ENCODE measurements around the gene ARRDC5. TPM values are rescaled to one million over a fixed set of nuclear protein-coding genes. Genes with fewer than 3 reads are reported as not detected.

Gene ARRDC5
- total and polyA plus RNA-seq, 2 of the 13 experiments (the other 11 are each of a cell fraction or from before 2014, with no cell fraction given) = not detected

DNA sequence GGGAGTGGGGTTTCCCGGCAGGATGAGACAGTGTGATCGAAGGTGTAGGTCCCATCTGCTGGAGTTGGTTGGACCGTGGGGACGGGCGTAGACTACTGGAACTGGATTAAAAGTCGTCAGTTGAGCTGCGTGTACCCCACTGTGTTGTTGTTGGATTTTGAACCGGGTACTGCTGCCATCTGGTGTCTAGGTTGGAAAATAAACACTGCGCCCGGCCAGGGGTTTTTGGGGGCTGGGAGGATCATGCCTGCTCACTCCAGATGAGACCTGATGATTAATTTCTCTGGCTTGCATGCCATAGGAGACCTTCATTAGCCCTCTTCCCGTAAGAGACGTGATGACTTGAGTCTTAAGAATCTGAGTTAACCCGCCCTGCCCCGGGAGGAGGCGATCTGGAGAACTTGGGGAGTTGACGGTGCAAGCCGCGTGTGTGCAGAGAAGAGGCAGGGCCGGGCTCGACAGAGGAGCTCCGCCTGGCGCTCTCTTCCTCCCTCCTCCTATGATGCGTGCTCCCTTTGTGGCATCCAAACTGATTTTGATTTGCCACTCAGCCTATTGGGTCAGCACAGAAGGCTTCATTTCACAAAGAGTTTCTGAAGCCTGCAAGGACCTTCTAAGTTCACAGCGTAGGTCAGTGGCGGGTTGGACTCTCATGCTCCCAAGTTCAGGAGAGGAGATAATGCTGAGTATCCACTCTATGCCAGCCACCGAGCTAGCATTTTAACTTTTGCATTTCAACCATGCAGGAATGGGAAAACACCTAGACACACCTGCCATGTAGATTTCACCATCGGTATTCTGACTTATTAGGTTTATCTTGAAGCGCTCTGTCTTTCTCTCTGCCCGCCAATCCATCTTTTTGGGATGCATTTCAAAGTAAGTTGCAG, 9.3 kb upstream of the ARRDC5 start (continued):
- TF ChIP-seq MAF1 (CRISPR knock-in tag; IDR thresholded peaks at IDR 0.05; ENCODE audit: borderline replicate concordance) (no peak), NCOA2 (CRISPR knock-in tag; IDR thresholded peaks at IDR 0.05) (no peak), ZBTB38 (CRISPR knock-in tag; IDR thresholded peaks at IDR 0.05) (peak; percentile 71), ZNF547 (CRISPR knock-in tag; IDR thresholded peaks at IDR 0.05) (no peak), HOXA5 (CRISPR knock-in tag; IDR thresholded peaks at IDR 0.05) (peak; percentile 34; the same call in 1 of the 2 replicates), ZNF367 (CRISPR knock-in tag; IDR thresholded peaks at IDR 0.05; ENCODE audit: borderline replicate concordance) (no peak), SAP130 (CRISPR knock-in tag; IDR thresholded peaks at IDR 0.05; ENCODE audit: low read depth) (peak; percentile 36), PHB2 (IDR thresholded peaks at IDR 0.05; ENCODE audit: partially characterized antibody) (no peak), ZNF34 (CRISPR knock-in tag; IDR thresholded peaks at IDR 0.05; ENCODE audit: borderline replicate concordance) (no peak), STAG1 (CRISPR knock-in tag; IDR thresholded peaks at IDR 0.05) (peak; percentile 75), ZNF639 (CRISPR knock-in tag; conservative IDR thresholded peaks at IDR 0.05) (no peak), CBX5 (CRISPR knock-in tag; IDR thresholded peaks at IDR 0.05; ENCODE audit: borderline replicate concordance) (no peak), SMYD3 (CRISPR knock-in tag; IDR thresholded peaks at IDR 0.05) (no peak), ZNF800 (CRISPR knock-in tag; IDR thresholded peaks at IDR 0.05) (peak; percentile 53; the same call in 1 of the 2 replicates), ZBTB3 (CRISPR knock-in tag; IDR thresholded peaks at IDR 0.05; ENCODE audit: borderline replicate concordance, low read depth) (no peak), ZNF619 (CRISPR knock-in tag; IDR thresholded peaks at IDR 0.05) (no peak), U2AF2 (IDR thresholded peaks at IDR 0.05; ENCODE audit: low read depth, low read length) (no peak), ZNF616 (CRISPR knock-in tag; IDR thresholded peaks at IDR 0.05; ENCODE audit: low read depth) (no peak), GLI4 (CRISPR knock-in tag; IDR thresholded peaks at IDR 0.05; ENCODE audit: borderline replicate concordance) (no peak), XBP1 (CRISPR knock-in tag; IDR thresholded peaks at IDR 0.05) (no peak)
- TF ChIP-seq, protein P1, sequence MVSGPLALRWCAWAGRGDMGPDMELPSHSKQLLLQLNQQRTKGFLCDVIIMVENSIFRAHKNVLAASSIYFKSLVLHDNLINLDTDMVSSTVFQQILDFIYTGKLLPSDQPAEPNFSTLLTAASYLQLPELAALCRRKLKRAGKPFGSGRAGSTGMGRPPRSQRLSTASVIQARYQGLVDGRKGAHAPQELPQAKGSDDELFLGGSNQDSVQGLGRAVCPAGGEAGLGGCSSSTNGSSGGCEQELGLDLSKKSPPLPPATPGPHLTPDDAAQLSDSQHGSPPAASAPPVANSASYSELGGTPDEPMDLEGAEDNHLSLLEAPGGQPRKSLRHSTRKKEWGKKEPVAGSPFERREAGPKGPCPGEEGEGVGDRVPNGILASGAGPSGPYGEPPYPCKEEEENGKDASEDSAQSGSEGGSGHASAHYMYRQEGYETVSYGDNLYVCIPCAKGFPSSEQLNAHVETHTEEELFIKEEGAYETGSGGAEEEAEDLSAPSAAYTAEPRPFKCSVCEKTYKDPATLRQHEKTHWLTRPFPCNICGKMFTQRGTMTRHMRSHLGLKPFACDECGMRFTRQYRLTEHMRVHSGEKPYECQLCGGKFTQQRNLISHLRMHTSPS (CRISPR knock-in tag; IDR thresholded peaks at IDR 0.05; ENCODE audit: low read depth) = no peak
- TF ChIP-seq, protein P2, sequence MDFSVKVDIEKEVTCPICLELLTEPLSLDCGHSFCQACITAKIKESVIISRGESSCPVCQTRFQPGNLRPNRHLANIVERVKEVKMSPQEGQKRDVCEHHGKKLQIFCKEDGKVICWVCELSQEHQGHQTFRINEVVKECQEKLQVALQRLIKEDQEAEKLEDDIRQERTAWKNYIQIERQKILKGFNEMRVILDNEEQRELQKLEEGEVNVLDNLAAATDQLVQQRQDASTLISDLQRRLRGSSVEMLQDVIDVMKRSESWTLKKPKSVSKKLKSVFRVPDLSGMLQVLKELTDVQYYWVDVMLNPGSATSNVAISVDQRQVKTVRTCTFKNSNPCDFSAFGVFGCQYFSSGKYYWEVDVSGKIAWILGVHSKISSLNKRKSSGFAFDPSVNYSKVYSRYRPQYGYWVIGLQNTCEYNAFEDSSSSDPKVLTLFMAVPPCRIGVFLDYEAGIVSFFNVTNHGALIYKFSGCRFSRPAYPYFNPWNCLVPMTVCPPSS (IDR thresholded peaks at IDR 0.05) = no peak
- TF ChIP-seq, protein P3, sequence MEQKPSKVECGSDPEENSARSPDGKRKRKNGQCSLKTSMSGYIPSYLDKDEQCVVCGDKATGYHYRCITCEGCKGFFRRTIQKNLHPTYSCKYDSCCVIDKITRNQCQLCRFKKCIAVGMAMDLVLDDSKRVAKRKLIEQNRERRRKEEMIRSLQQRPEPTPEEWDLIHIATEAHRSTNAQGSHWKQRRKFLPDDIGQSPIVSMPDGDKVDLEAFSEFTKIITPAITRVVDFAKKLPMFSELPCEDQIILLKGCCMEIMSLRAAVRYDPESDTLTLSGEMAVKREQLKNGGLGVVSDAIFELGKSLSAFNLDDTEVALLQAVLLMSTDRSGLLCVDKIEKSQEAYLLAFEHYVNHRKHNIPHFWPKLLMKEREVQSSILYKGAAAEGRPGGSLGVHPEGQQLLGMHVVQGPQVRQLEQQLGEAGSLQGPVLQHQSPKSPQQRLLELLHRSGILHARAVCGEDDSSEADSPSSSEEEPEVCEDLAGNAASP (CRISPR knock-in tag; IDR thresholded peaks at IDR 0.05; ENCODE audit: borderline replicate concordance) = no peak
